Keratinocyte (primary cell): ENCODE data around the gene TOB2. TPM values are rescaled to one million over a fixed set of nuclear protein-coding genes. Genes with fewer than 3 reads are reported as not detected.

ENCODE experiments used
- DNase-seq: peaks from one replicate; pipeline ENCODE4 v3.0.0-alpha.2; 2011; ENCODE audit warnings: low read depth, missing footprints, low spot score
- FAIRE-seq: peaks from 2 replicates; lab custom pipeline; 2011; peaks lifted over from hg19 to GRCh38; lab: Jason Lieb, UNC
- H2AFZ ChIP-seq: 2 replicates; pipeline ENCODE4 v1.6.0; 2012; ENCODE audit warnings: low read length, control low read depth, inconsistent platforms; ENCODE audit not compliant: control insufficient read depth
- H3K27ac ChIP-seq: 2 replicates; pipeline ENCODE4 v1.5.1; 2011; ENCODE audit warnings: low read length; ENCODE audit not compliant: control insufficient read depth, insufficient read depth
- H3K27me3 ChIP-seq: 3 replicates; pipeline ENCODE4 v1.6.0; 2011; ENCODE audit warnings: low read length; ENCODE audit not compliant: control insufficient read depth, insufficient read depth; ENCODE audit errors: extremely low read depth
- H3K36me3 ChIP-seq, 2 experiments: 2 replicates in 1 of 2; 3 replicates in 1 of 2; pipeline ENCODE4 v1.5.1; 2011; ENCODE audit warnings: low read length in 2 of 2, mild to moderate bottlenecking in 1 of 2; ENCODE audit not compliant: control insufficient read depth in 2 of 2, insufficient read depth in 2 of 2; ENCODE audit errors: extremely low read depth in 1 of 2
- H3K4me1 ChIP-seq: 3 replicates; pipeline ENCODE4 v1.5.1; 2011; ENCODE audit warnings: low read length; ENCODE audit not compliant: control insufficient read depth, insufficient read depth; ENCODE audit errors: extremely low read depth
- H3K4me2 ChIP-seq: 3 replicates; pipeline ENCODE4 v1.6.0; 2011; ENCODE audit warnings: low read depth, low read length; ENCODE audit not compliant: control insufficient read depth, insufficient read depth; ENCODE audit errors: extremely low read depth
- H3K4me3 ChIP-seq, 3 experiments: fragments of 200-600 bp in 1 of 3; sonication (generic) in 1 of 3; 2 replicates in 2 of 3; 3 replicates in 1 of 3; pipeline ENCODE4 v1.5.1; 2011 to 2016; ENCODE audit warnings: low read length in 3 of 3, mild to moderate bottlenecking in 3 of 3, control low read depth in 2 of 3, inconsistent platforms in 1 of 3, low read depth in 1 of 3, mixed read lengths in 1 of 3, mixed run types in 1 of 3, moderate library complexity in 1 of 3; ENCODE audit not compliant: control insufficient read depth in 2 of 3, insufficient read depth in 2 of 3; ENCODE audit errors: extremely low read depth in 1 of 3
- H3K79me2 ChIP-seq: 2 replicates; pipeline ENCODE4 v1.6.0; 2012; ENCODE audit warnings: low read length; ENCODE audit not compliant: control insufficient read depth, insufficient read depth
- H3K9ac ChIP-seq: 3 replicates; pipeline ENCODE4 v1.6.0; 2011; ENCODE audit warnings: low read length; ENCODE audit not compliant: control insufficient read depth, insufficient read depth; ENCODE audit errors: extremely low read depth
- H3K9me1 ChIP-seq: 3 replicates; pipeline ENCODE4 v1.6.0; 2011; ENCODE audit warnings: low read length; ENCODE audit not compliant: control insufficient read depth, insufficient read depth; ENCODE audit errors: extremely low read depth
- H3K9me3 ChIP-seq: 2 replicates; pipeline ENCODE4 v1.5.1; 2012; ENCODE audit warnings: low read depth, low read length; ENCODE audit not compliant: control insufficient read depth
- H4K20me1 ChIP-seq: 3 replicates; pipeline ENCODE4 v1.6.0; 2011; ENCODE audit warnings: low read length; ENCODE audit not compliant: control insufficient read depth, insufficient read depth; ENCODE audit errors: extremely low read depth
- EZH2 ChIP-seq: IDR thresholded peaks from one replicate; pipeline ENCODE4 v1.6.1; 2012; ENCODE audit warnings: inconsistent platforms, mild to moderate bottlenecking, low read length, moderate library complexity
- dilution Hi-C: fragments of 300-500 bp; cut with MboI; formaldehyde crosslinking; loops from one replicate; pipeline ENCODE4 v1.7.0; 2020; ENCODE audit warnings: low sequenced_read_pairs; ENCODE audit not compliant: extremely low pct_ligation_motif_present
- polyA plus RNA-seq, 5 experiments: library from polyadenylated mRNA; depleted of rRNA in 3 of 5; stranded (reverse) in 3 of 5; stranded (forward) in 1 of 5; unstranded in 1 of 5; fragments of >200 nt; gene quantifications; 1 replicate in 1 of 5; 2 replicates in 3 of 5; 3 replicates in 1 of 5; pipeline versions ENCODE4 v1.2.1 to v1.2.3, GENCODE V29; 2011 to 2012; ENCODE audit warnings: missing spikeins in 2 of 5, low read depth in 1 of 5, low replicate concordance in 1 of 5
- TF ChIP-seq, protein P1 (sequence below), 3 experiments: IDR thresholded peaks in 1 of 3; conservative IDR thresholded peaks in 1 of 3; optimal IDR thresholded peaks in 1 of 3; 2 replicates in 2 of 3; 3 replicates in 1 of 3; pipeline versions ENCODE3 to v1.5.1; 2011; ENCODE audit warnings: low read length in 3 of 3, mild to moderate bottlenecking in 3 of 3, moderate library complexity in 2 of 3, control low read depth in 1 of 3, inconsistent platforms in 1 of 3; ENCODE audit not compliant: insufficient read depth in 2 of 3; ENCODE audit errors: extremely low read depth in 1 of 3

The TOB2 gene
- polyA plus RNA-seq, 1 donor (not counting 4 experiments of a cell fraction or from before 2014, with no cell fraction given), result 14.5 TPM

DNA sequence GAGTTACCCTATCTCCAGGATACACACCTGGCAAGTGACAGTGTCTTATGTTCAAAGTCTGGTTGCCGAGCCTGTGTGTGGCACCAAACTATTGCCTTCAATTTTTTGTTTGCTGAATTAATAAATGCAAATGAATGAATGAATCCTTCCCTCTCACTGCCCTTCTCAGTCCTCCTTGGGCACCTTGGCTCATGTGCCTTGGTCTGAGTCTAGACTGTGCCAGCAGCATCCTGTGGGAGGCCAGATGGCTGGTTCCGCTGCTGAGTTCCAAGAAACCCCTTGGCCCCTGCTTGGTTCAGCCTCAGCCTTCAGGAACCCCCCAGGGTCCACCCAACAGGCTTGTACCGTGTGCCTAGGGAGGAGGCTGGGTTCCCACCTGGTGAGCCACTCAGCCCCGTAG lies 31.0 kb downstream of the TOB2 start:
- FAIRE-seq, result no peak
- Histone ChIP-seq H3K36me3 (peaks cover 0 to 7% of the 10 kb centered on the region in 2 experiments), H3K79me2 (peaks cover 8% of the 10 kb centered on the region), H3K27ac (no peak overlapping the region), H4K20me1 (no peaks in the 10 kb centered on the region), H3K9me1 (no peaks in the 10 kb centered on the region), H3K27me3 (no peaks in the 10 kb centered on the region), H3K9me3 (no peaks in the 10 kb centered on the region), H3K9ac (no peak overlapping the region), H3K4me1 (peaks cover 14% of the 10 kb centered on the region), H3K4me2 (no peak overlapping the region), H3K4me3 (no peak overlapping the region), H2AFZ (no peak overlapping the region)
- TF ChIP-seq, protein P1, sequence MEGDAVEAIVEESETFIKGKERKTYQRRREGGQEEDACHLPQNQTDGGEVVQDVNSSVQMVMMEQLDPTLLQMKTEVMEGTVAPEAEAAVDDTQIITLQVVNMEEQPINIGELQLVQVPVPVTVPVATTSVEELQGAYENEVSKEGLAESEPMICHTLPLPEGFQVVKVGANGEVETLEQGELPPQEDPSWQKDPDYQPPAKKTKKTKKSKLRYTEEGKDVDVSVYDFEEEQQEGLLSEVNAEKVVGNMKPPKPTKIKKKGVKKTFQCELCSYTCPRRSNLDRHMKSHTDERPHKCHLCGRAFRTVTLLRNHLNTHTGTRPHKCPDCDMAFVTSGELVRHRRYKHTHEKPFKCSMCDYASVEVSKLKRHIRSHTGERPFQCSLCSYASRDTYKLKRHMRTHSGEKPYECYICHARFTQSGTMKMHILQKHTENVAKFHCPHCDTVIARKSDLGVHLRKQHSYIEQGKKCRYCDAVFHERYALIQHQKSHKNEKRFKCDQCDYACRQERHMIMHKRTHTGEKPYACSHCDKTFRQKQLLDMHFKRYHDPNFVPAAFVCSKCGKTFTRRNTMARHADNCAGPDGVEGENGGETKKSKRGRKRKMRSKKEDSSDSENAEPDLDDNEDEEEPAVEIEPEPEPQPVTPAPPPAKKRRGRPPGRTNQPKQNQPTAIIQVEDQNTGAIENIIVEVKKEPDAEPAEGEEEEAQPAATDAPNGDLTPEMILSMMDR (optimal IDR thresholded peaks at IDR 0.05 in 1 of 3, IDR thresholded peaks at IDR 0.05 in 1 of 3, conservative IDR thresholded peaks at IDR 0.05 in 1 of 3; ENCODE audit: extremely low read depth in 1 of 3, insufficient read depth in 2 of 3, low read length in 3 of 3), result no peak
- TF ChIP-seq EZH2, result no peak
- DNase-seq, result no peak
- dilution Hi-C loops, result no loop called here

DNA sequence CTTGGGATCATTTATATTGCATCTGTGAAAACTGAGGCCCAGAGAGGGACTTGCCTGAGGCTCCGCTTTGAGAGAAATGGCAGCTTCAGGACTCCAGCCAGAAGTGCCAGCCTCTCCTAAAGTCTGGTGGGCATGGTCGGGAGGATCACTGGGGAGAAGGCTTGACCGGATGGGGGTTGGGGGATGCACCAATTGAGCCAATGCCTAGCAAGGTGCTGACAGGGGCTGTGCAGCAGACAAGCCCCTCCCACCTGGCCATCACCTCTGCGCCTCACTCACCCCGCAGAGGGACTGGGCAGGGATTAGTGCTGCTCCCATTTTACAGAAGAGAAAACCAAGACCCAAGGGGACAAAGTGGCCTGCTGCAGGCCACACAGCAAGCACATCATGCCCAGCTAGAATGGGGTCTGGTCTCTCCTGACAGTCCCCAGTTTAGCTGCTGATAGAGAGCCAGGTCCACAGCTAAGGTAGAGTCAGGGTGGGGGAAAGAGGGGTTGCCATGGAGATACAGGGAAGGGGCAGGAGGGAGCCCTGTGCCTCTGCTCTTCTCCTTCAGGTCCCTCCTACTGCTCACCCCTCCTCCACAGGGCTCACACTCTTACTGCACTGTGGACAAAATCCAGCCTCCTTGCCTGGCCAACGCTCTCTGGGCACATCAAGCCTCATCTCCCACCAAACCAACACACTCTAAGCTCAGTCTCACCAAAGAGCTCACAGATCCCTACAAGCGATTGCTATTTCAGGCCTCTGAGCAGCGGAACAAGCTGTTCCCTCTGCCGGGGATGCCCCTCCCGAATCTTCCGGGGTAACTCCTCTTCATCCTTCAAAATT lies 35.4 kb downstream of the TOB2 start:
- dilution Hi-C loops, result no loop called here
- Histone ChIP-seq H3K27me3 (no peaks in the 10 kb centered on the region), H3K4me3 (no peak overlapping the region), H3K9me3 (no peaks in the 10 kb centered on the region), H3K79me2 (peaks cover 8% of the 10 kb centered on the region), H3K4me2 (no peak overlapping the region), H3K27ac (no peak overlapping the region), H3K36me3 (peaks cover 0 to 7% of the 10 kb centered on the region in 2 experiments), H3K9me1 (no peaks in the 10 kb centered on the region), H3K9ac (no peak overlapping the region), H2AFZ (no peak overlapping the region), H4K20me1 (no peaks in the 10 kb centered on the region), H3K4me1 (peaks cover 14% of the 10 kb centered on the region)
- TF ChIP-seq EZH2, result no peak
- TF ChIP-seq, protein P1 (optimal IDR thresholded peaks at IDR 0.05 in 1 of 3, IDR thresholded peaks at IDR 0.05 in 1 of 3, conservative IDR thresholded peaks at IDR 0.05 in 1 of 3; ENCODE audit: extremely low read depth in 1 of 3, insufficient read depth in 2 of 3, low read length in 3 of 3), result no peak
- FAIRE-seq (no peak), DNase-seq (no peak)
